Ovary (tissue), 3 donors: ENCODE results near the gene LEMD3.

ENCODE experiments used
- EP300 ChIP-seq: sonication (generic); formaldehyde crosslinking; IDR thresholded peaks from one replicate; pipeline ENCODE4 v1.6.1; 2017; ENCODE audit warnings: antibody characterized with exemption
- POLR2A ChIP-seq: fragments of 450-650 bp; IDR thresholded peaks from one replicate; pipeline ENCODE4 v1.6.1; 2017; ENCODE audit warnings: antibody characterized with exemption, mild to moderate bottlenecking, moderate library complexity
- TF ChIP-seq, protein P1 (sequence below), 3 donors: fragments of 450-650 bp in 2 of 3; fragments of 200-600 bp in 1 of 3; IDR thresholded peaks; one replicate each; pipeline versions ENCODE4 v1.5.1 to v1.8.0; 2016 to 2022; ENCODE audit warnings: antibody characterized with exemption in 3 of 3, mild to moderate bottlenecking in 1 of 3
- donor health status: DM: no; HTN: no; CAD: no.

DNA sequence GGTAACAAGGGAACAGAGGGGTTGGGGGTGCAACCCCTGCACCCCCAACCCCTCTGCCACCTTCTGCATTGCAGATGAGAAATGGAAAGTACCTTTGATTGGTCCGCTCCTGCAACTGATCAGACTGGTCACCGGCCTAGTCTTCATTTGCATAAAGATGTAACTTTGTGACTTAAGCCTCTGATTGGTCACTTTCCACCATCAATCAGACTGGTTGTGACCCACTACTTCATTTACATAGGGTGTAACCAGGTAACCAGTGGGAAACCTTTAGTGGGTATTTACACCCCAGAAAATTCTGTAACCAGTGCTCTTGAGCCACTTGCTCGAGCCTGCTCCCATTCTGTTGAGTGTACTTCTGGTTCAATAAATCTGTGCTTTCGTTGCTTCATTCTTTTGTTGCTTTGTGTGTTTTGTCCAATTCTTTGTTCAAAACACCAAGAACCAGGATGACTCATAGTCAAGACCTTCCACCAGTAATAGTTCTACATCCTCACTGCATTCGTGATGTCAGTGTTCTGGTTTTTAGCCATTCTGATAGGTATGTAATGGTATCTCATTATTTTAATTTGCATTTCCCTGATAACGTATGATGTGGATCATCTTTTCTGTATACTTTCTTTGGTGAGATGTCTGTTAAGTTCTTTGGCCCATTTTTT lies 30.8 kb downstream of the LEMD3 start:
- TF ChIP-seq EP300 (no peak), POLR2A (no peak)
- TF ChIP-seq, protein P1, sequence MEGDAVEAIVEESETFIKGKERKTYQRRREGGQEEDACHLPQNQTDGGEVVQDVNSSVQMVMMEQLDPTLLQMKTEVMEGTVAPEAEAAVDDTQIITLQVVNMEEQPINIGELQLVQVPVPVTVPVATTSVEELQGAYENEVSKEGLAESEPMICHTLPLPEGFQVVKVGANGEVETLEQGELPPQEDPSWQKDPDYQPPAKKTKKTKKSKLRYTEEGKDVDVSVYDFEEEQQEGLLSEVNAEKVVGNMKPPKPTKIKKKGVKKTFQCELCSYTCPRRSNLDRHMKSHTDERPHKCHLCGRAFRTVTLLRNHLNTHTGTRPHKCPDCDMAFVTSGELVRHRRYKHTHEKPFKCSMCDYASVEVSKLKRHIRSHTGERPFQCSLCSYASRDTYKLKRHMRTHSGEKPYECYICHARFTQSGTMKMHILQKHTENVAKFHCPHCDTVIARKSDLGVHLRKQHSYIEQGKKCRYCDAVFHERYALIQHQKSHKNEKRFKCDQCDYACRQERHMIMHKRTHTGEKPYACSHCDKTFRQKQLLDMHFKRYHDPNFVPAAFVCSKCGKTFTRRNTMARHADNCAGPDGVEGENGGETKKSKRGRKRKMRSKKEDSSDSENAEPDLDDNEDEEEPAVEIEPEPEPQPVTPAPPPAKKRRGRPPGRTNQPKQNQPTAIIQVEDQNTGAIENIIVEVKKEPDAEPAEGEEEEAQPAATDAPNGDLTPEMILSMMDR (IDR thresholded peaks at IDR 0.05), result no peak
